Measurements from ENCODE around the gene F11R. TPM values are rescaled to one million over a fixed set of nuclear protein-coding genes. Genes with fewer than 3 reads are reported as not detected.

The F11R gene
- total and polyA plus RNA-seq, 2 of the 4 experiments (the other 2 are of a cell fraction), result 0.79 to 2.2 TPM

- dilution Hi-C loops (cut with HindIII; ENCODE audit: low sequenced_read_pairs, unreplicated experiment), result no loop called here
- ChIA-PET POLR2A (ENCODE audit: unreplicated experiment) (no interaction called here), CTCF (no interaction called here)
Measured at GRCh38 chr1:160971618-160972056, 49.3 kb downstream of the F11R start.

More at GRCh38 chr1:160971618-160972056, 49.3 kb downstream of the F11R start:
- H3K36me3 ChIP-seq (ENCODE audit: control insufficient read depth, insufficient read depth, low read length), result no peaks in the 10 kb centered on the region
- no peaks in the 10 kb centered on the region for H3K79me1 ChIP-seq (ENCODE audit: low read depth in 1 of 2, low read length in 2 of 2)
- no peaks in the 10 kb centered on the region for H3K4me1 ChIP-seq (ENCODE audit: control insufficient read depth, insufficient read depth, low read length)
- H4K5ac ChIP-seq (ENCODE audit: low read depth, low read length), result no peak overlapping the region
- H3K9ac ChIP-seq (ENCODE audit: low read depth, low read length), result no peak overlapping the region
- no peaks in the 10 kb centered on the region for H3K9me3 ChIP-seq (ENCODE audit: control insufficient read depth, insufficient read depth, low read length)
- in situ Hi-C loops (cut with MboI; ENCODE audit: low sequenced_read_pairs), result no loop called here
- no peak overlapping the region for H2AK9ac ChIP-seq (replicated peaks; ENCODE audit: low read depth, low read length, poor library complexity)
- no CpG with 5 or more reads among the region's 6 CpGs for WGBS, 2 experiments (ENCODE audit: extremely low coverage in 2 of 2, insufficient read length in 1 of 2)
- no peak overlapping the region for H4K91ac ChIP-seq (ENCODE audit: insufficient read depth, low read depth, low read length)
- intact Hi-C loops (cut with micrococcal nuclease), result no loop called here
- H2AK5ac ChIP-seq (ENCODE audit: low read depth, low read length), result no peak overlapping the region
- no peak overlapping the region for H3K18ac ChIP-seq (ENCODE audit: low read depth, low read length)
- H2BK20ac ChIP-seq (ENCODE audit: low read depth, low read length), result no peak overlapping the region
- no peak overlapping the region for H3K4me2 ChIP-seq (ENCODE audit: low read depth, low read length)
- no peak overlapping the region for H4K8ac ChIP-seq (ENCODE audit: low read depth in 2 of 2, low read length in 2 of 2)
- no peak overlapping the region for H2BK120ac ChIP-seq (ENCODE audit: low read depth, low read length)
- TF ChIP-seq FOS (IDR thresholded peaks at IDR 0.05; ENCODE audit: low read depth, low read length) (no peak), NFE2L2 (IDR thresholded peaks at IDR 0.05; ENCODE audit: low read depth, low read length) (no peak), USF2 (IDR thresholded peaks at IDR 0.05; ENCODE audit: low read depth, low read length) (no peak)
- H3K23ac ChIP-seq (ENCODE audit: low read depth, low read length), result no peak overlapping the region
- H4K20me1 ChIP-seq (ENCODE audit: insufficient read depth, low read length), result no peaks in the 10 kb centered on the region
- no peak overlapping the region for H3K14ac ChIP-seq (replicated peaks; ENCODE audit: low read depth, low read length)
- no peak overlapping the region for H2BK5ac ChIP-seq (ENCODE audit: low read depth, low read length, poor library complexity, severe bottlenecking)
- H3K4ac ChIP-seq (ENCODE audit: low read depth, low read length), result no peak overlapping the region
- BruUV-seq (replicated peaks), result no TSS peak
- H2BK15ac ChIP-seq (ENCODE audit: low read depth, low read length), result no peak overlapping the region
- DNase-seq (no peak), ATAC-seq (ENCODE audit: low read depth) (no peak)
- H2AFZ ChIP-seq (replicated peaks; ENCODE audit: low read length, poor library complexity), result peak overlapping the region; percentile 33
- H3K9me1 ChIP-seq (ENCODE audit: insufficient read depth, low read length), result no peaks in the 10 kb centered on the region
- peaks cover 2% of the 10 kb centered on the region; the same call in 1 of the 2 replicates for H3K27me3 ChIP-seq (ENCODE audit: control insufficient read depth, insufficient read depth, low read length)
- H3K27ac ChIP-seq (ENCODE audit: insufficient read depth, low read length), result no peak overlapping the region
- no peak overlapping the region for H3K4me3 ChIP-seq (ENCODE audit: insufficient read depth, low read depth, low read length)
- H3K56ac ChIP-seq (ENCODE audit: extremely low read depth, insufficient read depth, low read length), result no peak overlapping the region

All from IMR-90 (cell line).